Measurements from ENCODE around the gene DROSHA.
"Not testable (repeated sequence)": the region's sequence is repeated elsewhere in the genome, so short reads cannot be mapped to it uniquely, and the experiment has no call there.

DROSHA gene

DNA sequence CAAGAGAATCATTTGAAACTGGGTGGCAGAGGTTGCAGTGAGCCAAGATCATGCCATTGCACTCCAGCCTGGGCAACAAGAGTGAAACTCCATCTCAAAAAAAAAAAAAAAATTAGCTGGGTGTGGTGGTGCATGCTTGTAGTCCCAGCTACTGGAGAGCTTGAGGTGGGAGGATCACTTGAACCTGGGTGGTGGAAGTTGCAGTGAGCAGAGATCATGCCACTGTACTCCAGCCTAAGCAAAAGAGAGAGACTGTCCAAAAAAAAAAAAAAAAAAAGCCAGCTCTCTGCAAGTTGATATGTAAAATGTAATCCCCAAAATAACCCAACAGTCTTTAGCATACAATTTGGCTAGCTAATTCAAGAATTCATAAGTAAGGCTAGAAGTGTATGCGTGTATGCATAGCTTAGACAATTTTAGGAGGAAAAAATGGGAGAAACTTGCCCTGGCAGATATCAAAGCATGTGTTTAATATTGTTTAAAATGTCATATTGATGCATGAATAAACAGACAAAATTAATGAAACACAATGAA is 36.5 kb upstream of the DROSHA start:
- no peaks in the 10 kb centered on the region for H3K4me1 ChIP-seq (ENCODE audit: control insufficient read depth, low read length)
- H4K20me1 ChIP-seq (ENCODE audit: control insufficient read depth, insufficient read depth, low read depth, low read length) = no peaks in the 10 kb centered on the region
- H3K27me3 ChIP-seq (ENCODE audit: control insufficient read depth, low read length) = no peaks in the 10 kb centered on the region; the same call in 1 of the 2 replicates
- H3K79me2 ChIP-seq (ENCODE audit: control insufficient read depth, low read length) = no peaks in the 10 kb centered on the region
- H3K4me3 ChIP-seq (ENCODE audit: low read length) = no peak overlapping the region
- H3K4me2 ChIP-seq (ENCODE audit: low read length) = no peak overlapping the region
- no peaks in the 10 kb centered on the region for H3F3A ChIP-seq (ENCODE audit: control insufficient read depth, insufficient read depth)
- peaks cover 9% of the 10 kb centered on the region; the same call in 1 of the 2 replicates for H3K9me3 ChIP-seq (ENCODE audit: control insufficient read depth, insufficient read depth, low read length)
- H3K27ac ChIP-seq (ENCODE audit: low read depth, low read length) = no peak overlapping the region
- TF ChIP-seq EZH2phosphoT487 (IDR thresholded peaks at IDR 0.05; ENCODE audit: borderline replicate concordance, low read length) = no peak
- TF ChIP-seq, protein P1, sequence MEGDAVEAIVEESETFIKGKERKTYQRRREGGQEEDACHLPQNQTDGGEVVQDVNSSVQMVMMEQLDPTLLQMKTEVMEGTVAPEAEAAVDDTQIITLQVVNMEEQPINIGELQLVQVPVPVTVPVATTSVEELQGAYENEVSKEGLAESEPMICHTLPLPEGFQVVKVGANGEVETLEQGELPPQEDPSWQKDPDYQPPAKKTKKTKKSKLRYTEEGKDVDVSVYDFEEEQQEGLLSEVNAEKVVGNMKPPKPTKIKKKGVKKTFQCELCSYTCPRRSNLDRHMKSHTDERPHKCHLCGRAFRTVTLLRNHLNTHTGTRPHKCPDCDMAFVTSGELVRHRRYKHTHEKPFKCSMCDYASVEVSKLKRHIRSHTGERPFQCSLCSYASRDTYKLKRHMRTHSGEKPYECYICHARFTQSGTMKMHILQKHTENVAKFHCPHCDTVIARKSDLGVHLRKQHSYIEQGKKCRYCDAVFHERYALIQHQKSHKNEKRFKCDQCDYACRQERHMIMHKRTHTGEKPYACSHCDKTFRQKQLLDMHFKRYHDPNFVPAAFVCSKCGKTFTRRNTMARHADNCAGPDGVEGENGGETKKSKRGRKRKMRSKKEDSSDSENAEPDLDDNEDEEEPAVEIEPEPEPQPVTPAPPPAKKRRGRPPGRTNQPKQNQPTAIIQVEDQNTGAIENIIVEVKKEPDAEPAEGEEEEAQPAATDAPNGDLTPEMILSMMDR (IDR thresholded peaks at IDR 0.05; ENCODE audit: low read depth, low read length, poor library complexity, severe bottlenecking) = no peak
- H3K9me2 ChIP-seq (replicated peaks; ENCODE audit: control insufficient read depth, low read length) = no peaks in the 10 kb centered on the region
- no peaks in the 10 kb centered on the region for H3K36me3 ChIP-seq (ENCODE audit: control insufficient read depth, low read length)

DNA sequence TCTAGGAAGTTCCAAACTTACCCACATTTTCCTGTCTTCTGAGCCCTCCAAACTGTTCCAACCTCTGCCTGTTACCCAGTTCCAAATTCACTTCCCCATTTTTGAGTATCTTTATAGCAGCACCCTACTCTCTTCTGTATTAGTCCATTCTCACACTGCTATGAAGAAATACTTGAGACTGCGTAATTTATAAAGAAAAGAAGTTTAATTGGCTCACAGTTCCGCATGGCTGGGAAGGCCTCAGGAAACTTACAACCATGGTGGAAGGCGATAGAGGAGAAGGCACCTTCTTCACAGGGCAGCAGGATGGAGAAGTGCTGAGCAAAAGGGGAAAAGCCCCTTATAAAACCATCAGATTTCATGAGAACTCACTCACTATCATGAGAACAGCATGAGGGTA is 34.5 kb upstream of the DROSHA start:
- H3K4me2 ChIP-seq (ENCODE audit: low read length); H4K20me1 ChIP-seq (ENCODE audit: control insufficient read depth, insufficient read depth, low read depth, low read length); H3K27me3 ChIP-seq (ENCODE audit: control insufficient read depth, low read length); H3K9me3 ChIP-seq (ENCODE audit: control insufficient read depth, insufficient read depth, low read length); H3K27ac ChIP-seq (ENCODE audit: low read depth, low read length); H3K36me3 ChIP-seq (ENCODE audit: control insufficient read depth, low read length); H3K79me2 ChIP-seq (ENCODE audit: control insufficient read depth, low read length); H3K9me2 ChIP-seq (replicated peaks; ENCODE audit: control insufficient read depth, low read length); H3K4me3 ChIP-seq (ENCODE audit: low read length); H3K4me1 ChIP-seq (ENCODE audit: control insufficient read depth, low read length); H3F3A ChIP-seq (ENCODE audit: control insufficient read depth, insufficient read depth): not testable (repeated sequence)

DNA sequence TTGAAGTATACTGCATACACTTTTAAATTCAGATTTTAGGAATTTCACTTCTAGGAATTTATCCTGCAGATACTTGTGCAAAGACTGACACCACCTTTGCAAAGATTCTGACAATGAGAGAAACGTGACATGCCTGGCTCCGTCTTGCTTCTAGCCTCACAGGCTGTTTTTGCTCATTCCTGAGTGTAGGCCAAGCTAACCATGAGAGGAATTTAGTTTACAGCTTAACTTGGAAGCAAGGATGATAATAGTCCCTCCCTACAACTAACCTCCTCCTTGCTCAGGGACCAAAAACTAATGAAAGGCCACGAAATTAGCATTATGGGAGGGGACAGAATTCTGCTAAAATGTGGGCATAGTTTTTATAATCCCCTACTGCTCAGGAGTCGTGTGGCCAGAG is 31.3 kb upstream of the DROSHA start:
- Histone ChIP-seq H3K9me2 (replicated peaks; ENCODE audit: control insufficient read depth, low read length) (no peaks in the 10 kb centered on the region), H3K79me2 (ENCODE audit: control insufficient read depth, low read length) (no peaks in the 10 kb centered on the region), H3K27ac (ENCODE audit: low read depth, low read length) (no peak overlapping the region), H3F3A (ENCODE audit: control insufficient read depth, insufficient read depth) (no peaks in the 10 kb centered on the region), H3K9me3 (ENCODE audit: control insufficient read depth, insufficient read depth, low read length) (peaks cover 9% of the 10 kb centered on the region; the same call in 1 of the 2 replicates), H3K27me3 (ENCODE audit: control insufficient read depth, low read length) (no peaks in the 10 kb centered on the region), H3K4me2 (ENCODE audit: low read length) (no peak overlapping the region), H4K20me1 (ENCODE audit: control insufficient read depth, insufficient read depth, low read depth, low read length) (no peaks in the 10 kb centered on the region), H3K4me3 (ENCODE audit: low read length) (no peak overlapping the region), H3K36me3 (ENCODE audit: control insufficient read depth, low read length) (no peaks in the 10 kb centered on the region), H3K4me1 (ENCODE audit: control insufficient read depth, low read length) (no peaks in the 10 kb centered on the region)
- TF ChIP-seq, protein P1 (IDR thresholded peaks at IDR 0.05; ENCODE audit: low read depth, low read length, poor library complexity, severe bottlenecking) = no peak
- no peak for TF ChIP-seq EZH2phosphoT487 (IDR thresholded peaks at IDR 0.05; ENCODE audit: borderline replicate concordance, low read length)

DNA sequence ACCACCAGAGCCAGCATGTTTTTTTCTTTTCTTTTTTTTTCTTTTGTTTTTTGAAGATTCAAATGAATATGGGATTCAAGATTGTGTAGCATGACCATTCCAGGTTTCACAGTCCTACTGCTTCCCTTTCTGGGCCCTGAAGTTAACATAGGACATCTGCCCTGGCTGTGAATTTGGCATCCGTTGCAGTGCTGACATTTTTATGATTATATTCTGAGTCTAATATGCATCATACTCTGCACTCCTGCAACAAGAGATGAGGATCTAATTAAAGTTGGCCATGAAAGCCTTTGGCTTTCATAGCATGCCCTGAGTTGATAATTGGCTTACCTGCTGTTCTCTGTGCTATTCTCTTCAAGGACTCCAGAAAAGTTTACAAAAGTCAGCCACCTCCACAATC is 30.1 kb upstream of the DROSHA start:
- H3K4me3 ChIP-seq (ENCODE audit: low read length) = no peak overlapping the region

More for the DNA sequence above, 30.1 kb upstream of the DROSHA start:
- no peaks in the 10 kb centered on the region for H3K36me3 ChIP-seq (ENCODE audit: control insufficient read depth, low read length)
- TF ChIP-seq EZH2phosphoT487 (IDR thresholded peaks at IDR 0.05; ENCODE audit: borderline replicate concordance, low read length) = no peak
- TF ChIP-seq, protein P1 (IDR thresholded peaks at IDR 0.05; ENCODE audit: low read depth, low read length, poor library complexity, severe bottlenecking) = no peak
- H3K4me2 ChIP-seq (ENCODE audit: low read length) = no peak overlapping the region
- no peaks in the 10 kb centered on the region for H3K79me2 ChIP-seq (ENCODE audit: control insufficient read depth, low read length)
- no peaks in the 10 kb centered on the region for H3K9me2 ChIP-seq (replicated peaks; ENCODE audit: control insufficient read depth, low read length)
- no peaks in the 10 kb centered on the region for H4K20me1 ChIP-seq (ENCODE audit: control insufficient read depth, insufficient read depth, low read depth, low read length)
- H3K27ac ChIP-seq (ENCODE audit: low read depth, low read length) = no peak overlapping the region
- H3K4me1 ChIP-seq (ENCODE audit: control insufficient read depth, low read length) = no peaks in the 10 kb centered on the region
- H3K9me3 ChIP-seq (ENCODE audit: control insufficient read depth, insufficient read depth, low read length) = peaks cover 9% of the 10 kb centered on the region; the same call in 1 of the 2 replicates
- H3F3A ChIP-seq (ENCODE audit: control insufficient read depth, insufficient read depth) = no peaks in the 10 kb centered on the region
- no peaks in the 10 kb centered on the region for H3K27me3 ChIP-seq (ENCODE audit: control insufficient read depth, low read length)
